ENCODE results near the gene PERP.
"Not testable (repeated sequence)": the region's sequence is repeated elsewhere in the genome, so short reads cannot be mapped to it uniquely, and the experiment has no call there.

Gene PERP

DNA sequence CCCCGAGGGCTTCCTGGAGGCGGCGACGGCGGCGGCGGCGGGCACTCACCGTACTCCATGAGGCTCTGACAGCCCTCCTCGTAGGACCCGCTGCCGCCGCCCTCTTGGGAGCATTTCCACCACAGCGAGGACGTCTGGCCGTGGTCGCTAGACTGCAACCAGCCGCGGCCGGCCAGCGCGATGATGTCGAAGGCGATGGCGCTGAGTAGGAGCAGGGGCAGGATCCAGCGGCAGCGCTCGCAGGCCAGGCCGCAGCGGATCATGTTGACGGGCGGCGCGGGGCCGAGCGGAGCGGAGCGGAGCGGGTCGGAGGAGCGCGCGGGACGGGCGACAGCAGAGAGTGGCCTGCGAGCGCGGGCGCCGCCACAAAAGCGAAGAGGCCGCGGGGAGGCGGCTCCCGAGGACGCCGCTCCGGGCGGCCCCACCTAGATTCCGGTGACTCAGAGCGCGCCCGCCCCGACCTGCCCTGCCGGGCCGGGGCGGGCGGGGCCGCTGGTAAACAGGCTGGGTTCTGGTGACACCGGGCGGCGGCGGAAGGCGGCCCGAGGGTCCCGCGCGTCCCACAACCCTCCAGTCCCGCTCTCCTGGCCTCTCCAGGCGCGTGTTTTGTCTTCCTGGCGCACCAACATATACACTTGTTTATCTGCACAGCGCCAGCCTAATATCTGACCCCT lies at the start of gene PERP:
TSS of gene PERP (minus strand) at position 342 of the 674 bp plus-strand sequence. CDS start at position 263, 79 bp downstream.
- Histone ChIP-seq H3K9me3 (ENCODE audit: control insufficient read depth, low read length) (no peaks in the 10 kb centered on the region), H3K36me3 (ENCODE audit: control insufficient read depth, insufficient read depth, low read length) (no peaks in the 10 kb centered on the region), H3K4me1 (ENCODE audit: control insufficient read depth, insufficient read depth, low read length) (no peaks in the 10 kb centered on the region), H3K27me3 (ENCODE audit: control insufficient read depth, insufficient read depth, low read length) (no peaks in the 10 kb centered on the region), H3K4me3 (ENCODE audit: low read length) (peak within 1 kb of the TSS; percentile 57), H3K9ac (ENCODE audit: low read length) (peak within 1 kb of the TSS; percentile 87)

DNA sequence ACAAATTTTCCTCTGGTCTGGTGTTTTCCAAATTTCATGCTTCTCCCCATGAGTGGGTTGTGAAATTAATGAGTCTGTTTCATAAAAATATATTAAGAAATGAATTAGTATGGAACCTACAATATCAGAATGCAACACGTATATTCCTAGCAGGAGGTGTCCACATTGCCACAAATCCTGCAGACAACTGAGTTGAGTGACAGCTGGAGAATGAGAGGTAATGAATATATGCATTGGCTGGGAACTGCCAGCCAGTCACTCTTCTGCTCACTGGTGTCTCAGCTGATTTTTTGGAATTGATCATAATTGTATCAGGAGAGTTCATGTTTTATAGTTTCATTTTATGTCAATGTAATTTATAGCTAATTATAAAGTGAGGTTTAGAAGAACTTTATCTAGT lies 48.2 kb upstream of the PERP start:
- Histone ChIP-seq H3K4me1 (ENCODE audit: control insufficient read depth, insufficient read depth, low read length) (peaks cover 1% of the 10 kb centered on the region), H3K4me3 (ENCODE audit: low read length) (no peak overlapping the region), H3K9ac (ENCODE audit: low read length) (no peak overlapping the region), H3K9me3 (ENCODE audit: control insufficient read depth, low read length) (no peaks in the 10 kb centered on the region), H3K36me3 (ENCODE audit: control insufficient read depth, insufficient read depth, low read length) (no peaks in the 10 kb centered on the region), H3K27me3 (ENCODE audit: control insufficient read depth, insufficient read depth, low read length) (no peaks in the 10 kb centered on the region)

DNA sequence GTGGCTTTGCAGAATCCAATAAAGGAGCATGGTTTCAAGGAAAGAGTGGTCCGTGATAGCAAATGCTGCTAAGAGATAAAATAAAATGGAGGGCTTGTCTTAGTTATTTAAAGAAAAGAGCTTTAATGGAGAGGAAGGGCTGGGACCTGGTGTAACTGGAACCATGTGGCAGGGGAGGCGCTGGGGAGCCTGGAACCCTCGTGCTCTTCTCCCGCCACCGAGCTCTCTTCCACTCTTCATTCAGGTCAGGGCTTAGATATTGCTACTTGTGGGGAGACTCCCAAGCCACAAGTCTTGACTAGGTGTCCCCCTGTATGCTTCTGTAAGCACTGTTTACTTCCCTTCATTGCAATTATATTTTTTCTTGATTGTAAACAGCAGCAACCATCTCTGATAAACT lies 39.3 kb upstream of the PERP start:
- Histone ChIP-seq H3K27me3 (ENCODE audit: control insufficient read depth, insufficient read depth, low read length) (no peaks in the 10 kb centered on the region), H3K36me3 (ENCODE audit: control insufficient read depth, insufficient read depth, low read length) (no peaks in the 10 kb centered on the region), H3K9ac (ENCODE audit: low read length) (no peak overlapping the region), H3K4me1 (ENCODE audit: control insufficient read depth, insufficient read depth, low read length) (no peaks in the 10 kb centered on the region), H3K4me3 (ENCODE audit: low read length) (no peak overlapping the region), H3K9me3 (ENCODE audit: control insufficient read depth, low read length) (no peaks in the 10 kb centered on the region)

DNA sequence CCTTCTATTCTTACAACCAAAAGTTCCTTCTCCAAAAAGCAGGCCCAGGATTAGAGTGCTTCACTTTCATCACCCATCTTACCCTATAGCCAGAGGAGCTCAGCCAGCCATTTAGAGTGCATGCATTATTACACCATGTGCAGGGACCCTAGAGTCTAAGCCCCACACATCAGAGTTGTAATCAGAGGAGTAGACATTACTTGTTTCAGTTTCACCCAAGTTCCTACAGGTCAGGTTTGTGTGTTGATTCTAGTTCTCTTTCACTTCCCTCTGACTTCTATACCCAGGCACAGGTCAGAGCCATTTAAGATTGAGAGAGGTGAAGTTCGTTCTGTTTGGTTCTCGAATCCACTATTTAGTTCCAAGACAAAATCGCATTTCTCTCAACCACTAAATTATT lies 38.2 kb upstream of the PERP start:
- Histone ChIP-seq H3K27me3 (ENCODE audit: control insufficient read depth, insufficient read depth, low read length) (no peaks in the 10 kb centered on the region), H3K36me3 (ENCODE audit: control insufficient read depth, insufficient read depth, low read length) (no peaks in the 10 kb centered on the region), H3K9ac (ENCODE audit: low read length) (no peak overlapping the region), H3K4me1 (ENCODE audit: control insufficient read depth, insufficient read depth, low read length) (no peaks in the 10 kb centered on the region), H3K9me3 (ENCODE audit: control insufficient read depth, low read length) (no peaks in the 10 kb centered on the region), H3K4me3 (ENCODE audit: low read length) (no peak overlapping the region)

DNA sequence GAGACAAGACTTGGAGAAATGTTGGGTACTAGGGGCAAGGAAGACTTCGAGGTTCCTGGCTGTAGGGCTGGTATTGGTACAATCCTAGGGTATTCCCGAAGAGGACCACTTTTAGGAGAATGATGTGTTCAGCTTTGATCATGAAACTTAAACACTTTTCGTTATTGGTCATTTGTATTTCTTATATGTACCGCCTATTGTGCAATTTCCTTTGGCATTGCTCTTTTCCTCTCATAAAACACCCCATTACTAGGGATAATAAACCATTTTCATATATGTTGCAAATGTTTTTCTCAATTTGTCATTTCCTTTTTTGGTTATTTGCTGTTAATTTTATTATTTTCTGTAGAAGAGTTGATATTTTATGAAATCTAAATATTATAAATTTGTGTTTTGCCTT lies 35.6 kb upstream of the PERP start:
- no peak overlapping the region for H3K9ac ChIP-seq (ENCODE audit: low read length)
- no peaks in the 10 kb centered on the region for H3K27me3 ChIP-seq (ENCODE audit: control insufficient read depth, insufficient read depth, low read length)
- no peaks in the 10 kb centered on the region for H3K36me3 ChIP-seq (ENCODE audit: control insufficient read depth, insufficient read depth, low read length)
- H3K4me3 ChIP-seq (ENCODE audit: low read length), result no peak overlapping the region
- H3K4me1 ChIP-seq (ENCODE audit: control insufficient read depth, insufficient read depth, low read length), result no peaks in the 10 kb centered on the region
- no peaks in the 10 kb centered on the region for H3K9me3 ChIP-seq (ENCODE audit: control insufficient read depth, low read length)

- H3K4me1 ChIP-seq (ENCODE audit: control insufficient read depth, insufficient read depth, low read length), result no peaks in the 10 kb centered on the region
- H3K36me3 ChIP-seq (ENCODE audit: control insufficient read depth, insufficient read depth, low read length), result no peaks in the 10 kb centered on the region
- H3K9me3 ChIP-seq (ENCODE audit: control insufficient read depth, low read length), result no peaks in the 10 kb centered on the region
- H3K4me3 ChIP-seq (ENCODE audit: low read length), result no peak overlapping the region
- no peaks in the 10 kb centered on the region for H3K27me3 ChIP-seq (ENCODE audit: control insufficient read depth, insufficient read depth, low read length)
- no peak overlapping the region for H3K9ac ChIP-seq (ENCODE audit: low read length)
Measured at GRCh38 chr6:138129190-138129589, 22.0 kb upstream of the PERP start.

DNA sequence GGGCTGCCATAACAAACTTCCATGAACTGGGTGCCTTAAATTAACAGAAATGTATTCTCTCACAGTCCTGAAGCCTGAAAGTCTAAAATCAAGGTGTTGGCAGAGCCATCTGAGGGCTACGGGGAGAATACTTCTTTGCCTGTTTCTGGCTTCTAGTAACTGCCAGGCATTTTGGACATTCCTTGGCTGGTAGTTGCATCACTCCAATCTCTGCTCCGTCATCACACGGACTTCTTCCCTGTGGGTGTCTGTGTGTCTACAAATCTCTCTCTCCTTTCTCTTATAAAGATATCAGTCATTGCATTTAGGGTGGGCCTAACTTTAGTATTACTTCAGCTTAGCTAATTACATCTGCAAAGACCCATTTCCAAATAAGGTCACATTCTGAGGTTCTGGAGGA lies 20.9 kb upstream of the PERP start:
- Histone ChIP-seq H3K9ac (ENCODE audit: low read length) (no peak overlapping the region), H3K4me3 (ENCODE audit: low read length) (no peak overlapping the region), H3K9me3 (ENCODE audit: control insufficient read depth, low read length) (no peaks in the 10 kb centered on the region), H3K27me3 (ENCODE audit: control insufficient read depth, insufficient read depth, low read length) (no peaks in the 10 kb centered on the region), H3K36me3 (ENCODE audit: control insufficient read depth, insufficient read depth, low read length) (no peaks in the 10 kb centered on the region), H3K4me1 (ENCODE audit: control insufficient read depth, insufficient read depth, low read length) (no peaks in the 10 kb centered on the region)

DNA sequence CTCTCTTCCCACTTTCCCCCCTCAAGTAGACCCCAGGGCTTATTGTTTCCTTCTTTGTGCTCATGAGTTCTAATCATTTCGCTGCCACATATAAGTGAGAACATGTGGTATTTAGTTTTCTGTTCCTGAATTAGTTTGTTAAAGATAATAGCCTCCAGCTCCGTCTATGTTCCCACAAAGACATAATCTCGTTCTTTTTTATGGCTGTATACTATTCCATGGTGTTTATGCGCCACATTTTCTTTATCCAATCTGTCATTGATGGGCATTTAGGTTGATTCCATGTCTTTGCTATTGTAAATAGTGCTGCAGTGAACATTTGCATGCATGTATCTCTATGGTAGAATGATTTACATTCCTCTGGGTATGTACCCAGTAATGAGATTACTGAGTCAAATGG lies 16.9 kb upstream of the PERP start:
- no peaks in the 10 kb centered on the region for H3K27me3 ChIP-seq (ENCODE audit: control insufficient read depth, insufficient read depth, low read length)
- H3K9ac ChIP-seq (ENCODE audit: low read length), result no peak overlapping the region
- H3K9me3 ChIP-seq (ENCODE audit: control insufficient read depth, low read length), result no peaks in the 10 kb centered on the region
- H3K4me1 ChIP-seq (ENCODE audit: control insufficient read depth, insufficient read depth, low read length), result no peaks in the 10 kb centered on the region
- no peak overlapping the region for H3K4me3 ChIP-seq (ENCODE audit: low read length)
- no peaks in the 10 kb centered on the region for H3K36me3 ChIP-seq (ENCODE audit: control insufficient read depth, insufficient read depth, low read length)

DNA sequence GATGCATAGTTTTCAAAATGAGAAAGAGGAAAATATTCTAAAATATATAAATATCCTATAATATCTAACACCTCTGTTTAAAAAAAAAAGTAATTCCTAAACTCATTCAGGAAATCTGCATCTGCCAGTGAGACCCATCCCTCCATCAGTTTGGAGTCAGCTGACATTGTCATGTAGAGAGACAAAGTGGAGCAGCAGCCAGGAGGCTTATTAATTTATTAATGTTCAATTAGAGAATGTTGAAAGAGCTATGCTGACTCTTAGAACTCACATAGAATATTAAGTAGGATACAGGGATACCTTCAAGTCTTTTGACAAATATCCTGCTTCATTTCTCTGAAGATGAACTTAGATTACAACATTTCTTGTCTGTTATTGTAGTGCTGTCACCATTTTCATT lies 12.8 kb upstream of the PERP start:
- Histone ChIP-seq H3K27me3 (ENCODE audit: control insufficient read depth, insufficient read depth, low read length) (no peaks in the 10 kb centered on the region), H3K4me3 (ENCODE audit: low read length) (no peak overlapping the region), H3K9ac (ENCODE audit: low read length) (no peak overlapping the region), H3K36me3 (ENCODE audit: control insufficient read depth, insufficient read depth, low read length) (no peaks in the 10 kb centered on the region), H3K9me3 (ENCODE audit: control insufficient read depth, low read length) (no peaks in the 10 kb centered on the region), H3K4me1 (ENCODE audit: control insufficient read depth, insufficient read depth, low read length) (peaks cover 5% of the 10 kb centered on the region)

DNA sequence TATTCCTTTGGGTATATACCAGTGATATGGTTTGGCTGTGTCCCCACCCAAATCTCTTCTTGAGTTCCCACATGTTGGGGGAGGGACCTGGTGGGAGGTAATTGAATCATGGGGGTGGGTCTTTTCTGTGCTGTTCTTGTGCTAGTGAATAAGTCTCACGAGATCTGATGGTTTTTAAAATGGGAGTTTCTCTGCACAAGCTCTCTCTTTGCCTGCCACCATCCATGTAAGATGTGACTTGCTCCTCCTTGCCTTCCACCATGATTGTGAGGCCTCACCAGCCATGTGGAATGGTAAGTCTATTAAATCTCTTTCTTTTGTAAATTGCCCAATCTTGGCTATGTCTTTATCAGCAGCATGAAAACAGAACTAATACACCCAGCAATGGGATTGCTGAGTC lies 12.0 kb upstream of the PERP start:
- H3K4me3 ChIP-seq (ENCODE audit: low read length); H3K27me3 ChIP-seq (ENCODE audit: control insufficient read depth, insufficient read depth, low read length); H3K9me3 ChIP-seq (ENCODE audit: control insufficient read depth, low read length); H3K4me1 ChIP-seq (ENCODE audit: control insufficient read depth, insufficient read depth, low read length); H3K36me3 ChIP-seq (ENCODE audit: control insufficient read depth, insufficient read depth, low read length); H3K9ac ChIP-seq (ENCODE audit: low read length): not testable (repeated sequence)

- H3K36me3 ChIP-seq (ENCODE audit: control insufficient read depth, insufficient read depth, low read length), result no peaks in the 10 kb centered on the region
- no peaks in the 10 kb centered on the region for H3K9me3 ChIP-seq (ENCODE audit: control insufficient read depth, low read length)
- no peak overlapping the region for H3K4me3 ChIP-seq (ENCODE audit: low read length)
- H3K4me1 ChIP-seq (ENCODE audit: control insufficient read depth, insufficient read depth, low read length), result peaks cover 5% of the 10 kb centered on the region
- no peak overlapping the region for H3K9ac ChIP-seq (ENCODE audit: low read length)
- H3K27me3 ChIP-seq (ENCODE audit: control insufficient read depth, insufficient read depth, low read length), result no peaks in the 10 kb centered on the region
Measured at GRCh38 chr6:138117376-138117914, 10.2 kb upstream of the PERP start.

GRCh38 chr6:138116661-138116999 lies 9.4 kb upstream of the PERP start:
- H3K27me3 ChIP-seq (ENCODE audit: control insufficient read depth, insufficient read depth, low read length), result no peaks in the 10 kb centered on the region
- peaks cover 5% of the 10 kb centered on the region for H3K4me1 ChIP-seq (ENCODE audit: control insufficient read depth, insufficient read depth, low read length)
- no peaks in the 10 kb centered on the region for H3K9me3 ChIP-seq (ENCODE audit: control insufficient read depth, low read length)
- no peaks in the 10 kb centered on the region for H3K36me3 ChIP-seq (ENCODE audit: control insufficient read depth, insufficient read depth, low read length)
- no peak overlapping the region for H3K9ac ChIP-seq (ENCODE audit: low read length)
- H3K4me3 ChIP-seq (ENCODE audit: low read length), result no peak overlapping the region
